Astrocyte of the spinal cord (primary cell): ENCODE measurements around the gene MXRA7.
A peak's percentile ranks its signal among the peaks of the same experiment; 100 is the strongest.
"Not testable (repeated sequence)": the region's sequence is repeated elsewhere in the genome, so short reads cannot be mapped to it uniquely, and the experiment has no call there.

Source experiments
- DNase-seq: peaks from one replicate; pipeline ENCODE4 v3.0.0; 2011; ENCODE audit warnings: low read depth, low spot score
- H3K4me3 ChIP-seq: 2 replicates; pipeline ENCODE4 v1.5.1; 2011; ENCODE audit warnings: low read depth, mild to moderate bottlenecking, low read length, moderate library complexity
- in situ Hi-C: cut with HindIII; loops from 2 replicates; pipeline ENCODE4 v1.10.0; 2017; ENCODE audit warnings: low sequenced_read_pairs
- TF ChIP-seq, protein P1 (sequence below): IDR thresholded peaks from 2 replicates; pipeline ENCODE4 v1.5.1; 2012; ENCODE audit warnings: low read depth, mild to moderate bottlenecking, low read length, inconsistent platforms

Gene MXRA7

GRCh38 chr17:76726231-76726775 lies 15.5 kb upstream of the MXRA7 start, which contains the start of gene JMJD6:
JMJD6 (minus strand) TSS chr17:76726606; CDS start chr17:76726475, 131 bp downstream.
- peak within 1 kb of the TSS; percentile 84 for H3K4me3 ChIP-seq
- in situ Hi-C loops = no loop called here
- DNase-seq = peak; percentile 98
- TF ChIP-seq, protein P1, sequence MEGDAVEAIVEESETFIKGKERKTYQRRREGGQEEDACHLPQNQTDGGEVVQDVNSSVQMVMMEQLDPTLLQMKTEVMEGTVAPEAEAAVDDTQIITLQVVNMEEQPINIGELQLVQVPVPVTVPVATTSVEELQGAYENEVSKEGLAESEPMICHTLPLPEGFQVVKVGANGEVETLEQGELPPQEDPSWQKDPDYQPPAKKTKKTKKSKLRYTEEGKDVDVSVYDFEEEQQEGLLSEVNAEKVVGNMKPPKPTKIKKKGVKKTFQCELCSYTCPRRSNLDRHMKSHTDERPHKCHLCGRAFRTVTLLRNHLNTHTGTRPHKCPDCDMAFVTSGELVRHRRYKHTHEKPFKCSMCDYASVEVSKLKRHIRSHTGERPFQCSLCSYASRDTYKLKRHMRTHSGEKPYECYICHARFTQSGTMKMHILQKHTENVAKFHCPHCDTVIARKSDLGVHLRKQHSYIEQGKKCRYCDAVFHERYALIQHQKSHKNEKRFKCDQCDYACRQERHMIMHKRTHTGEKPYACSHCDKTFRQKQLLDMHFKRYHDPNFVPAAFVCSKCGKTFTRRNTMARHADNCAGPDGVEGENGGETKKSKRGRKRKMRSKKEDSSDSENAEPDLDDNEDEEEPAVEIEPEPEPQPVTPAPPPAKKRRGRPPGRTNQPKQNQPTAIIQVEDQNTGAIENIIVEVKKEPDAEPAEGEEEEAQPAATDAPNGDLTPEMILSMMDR = no peak

DNA sequence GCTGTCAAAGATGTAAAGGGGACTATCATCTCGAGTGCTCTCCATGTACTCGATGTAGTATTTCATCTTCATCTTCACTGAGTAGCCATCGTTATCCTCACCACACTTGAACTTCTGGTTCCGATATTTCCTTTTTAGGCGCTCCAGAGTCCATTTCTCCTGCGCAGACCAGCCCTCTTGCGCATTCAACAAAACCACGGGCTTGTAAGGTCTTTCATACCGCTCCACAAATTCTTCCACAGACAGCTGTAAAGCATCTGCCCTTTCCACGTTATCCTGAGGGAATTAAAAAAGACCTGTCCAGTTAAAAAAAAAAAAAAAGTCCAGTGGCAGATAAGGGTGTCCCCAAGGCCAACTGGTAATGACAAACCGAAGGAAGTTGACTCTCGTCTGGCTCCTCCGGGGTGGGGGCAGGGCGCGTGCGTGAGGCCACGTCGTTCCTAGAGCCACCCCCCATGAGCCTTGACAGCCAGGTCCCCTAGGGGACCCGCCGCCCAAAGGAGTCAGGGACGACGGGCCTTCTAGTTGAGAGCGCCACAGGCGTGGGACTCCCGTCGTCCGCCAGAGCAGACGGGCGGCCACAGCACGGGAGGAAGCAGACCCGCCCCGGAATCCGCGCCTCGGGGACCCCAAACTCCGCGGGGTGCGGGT lies 14.9 kb upstream of the MXRA7 start:
- no peak for DNase-seq
- in situ Hi-C loops = no loop called here

DNA sequence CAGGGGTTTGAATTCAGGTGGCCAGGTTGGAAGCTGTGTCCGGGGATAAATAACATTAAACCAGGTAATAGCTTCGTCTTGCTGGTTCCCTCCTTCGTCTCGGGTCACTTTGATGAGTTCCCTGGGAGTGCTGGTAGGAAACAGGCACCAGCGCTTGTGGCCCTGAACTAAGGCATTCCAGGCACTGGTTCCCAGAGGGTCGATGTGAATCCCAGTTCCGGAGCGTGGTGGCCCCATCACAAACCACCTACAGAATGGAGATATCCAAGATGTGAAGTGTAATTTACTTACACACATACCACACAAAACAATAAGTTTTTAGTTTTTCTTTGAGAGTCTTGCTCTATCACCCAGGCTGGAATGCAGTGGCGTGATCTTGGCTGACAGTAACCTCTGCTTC lies 13.0 kb upstream of the MXRA7 start:
- no peak for DNase-seq
- TF ChIP-seq, protein P1 = no peak
- H3K4me3 ChIP-seq = no peak overlapping the region
- in situ Hi-C loops = no loop called here

More for the DNA sequence above, 14.9 kb upstream of the MXRA7 start:
- TF ChIP-seq, protein P1 = no peak
- H3K4me3 ChIP-seq = peak overlapping the region; percentile 84

DNA sequence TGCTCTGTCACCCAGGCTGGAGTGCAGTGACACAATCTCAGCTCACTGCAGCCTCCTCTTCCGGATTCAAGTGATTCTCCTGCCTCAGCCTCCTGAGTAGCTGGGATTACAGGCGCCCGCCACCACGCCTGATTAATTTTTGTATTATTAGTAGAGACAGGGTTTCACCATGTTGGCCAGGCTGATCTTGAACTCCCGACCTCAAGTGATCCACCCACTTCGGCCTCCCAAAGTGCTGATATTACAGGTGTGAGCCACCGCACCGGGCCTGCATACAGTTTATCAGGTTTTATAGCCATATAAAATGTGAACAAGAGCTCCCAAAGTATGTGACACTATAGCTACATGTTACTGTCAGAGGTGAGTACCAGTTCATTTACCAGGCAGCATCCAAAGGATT lies 12.2 kb upstream of the MXRA7 start:
- DNase-seq, H3K4me3 ChIP-seq, in situ Hi-C loops: not testable (repeated sequence)

DNA sequence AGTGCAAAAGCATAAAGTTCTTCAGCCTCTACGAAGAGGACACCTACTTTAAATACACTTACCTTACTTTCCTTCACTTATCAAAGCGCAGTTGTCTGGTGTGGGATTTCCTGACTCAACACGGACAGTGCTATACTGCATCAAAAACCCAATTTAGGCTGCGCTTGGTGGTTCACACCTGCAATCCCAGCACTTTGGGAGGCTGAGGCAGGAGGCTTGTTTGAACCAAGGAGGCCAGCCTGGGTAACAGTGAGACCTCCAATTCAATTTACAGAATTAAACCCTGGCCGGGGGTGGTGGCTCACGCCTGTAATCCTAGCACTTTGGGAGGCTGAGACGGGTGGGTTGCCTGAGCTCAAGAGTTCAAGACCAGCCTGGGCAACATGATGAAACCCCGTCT lies 11.5 kb upstream of the MXRA7 start:
- in situ Hi-C loops = no loop called here
- TF ChIP-seq, protein P1 = no peak
- DNase-seq = no peak
- no peak overlapping the region for H3K4me3 ChIP-seq

DNA sequence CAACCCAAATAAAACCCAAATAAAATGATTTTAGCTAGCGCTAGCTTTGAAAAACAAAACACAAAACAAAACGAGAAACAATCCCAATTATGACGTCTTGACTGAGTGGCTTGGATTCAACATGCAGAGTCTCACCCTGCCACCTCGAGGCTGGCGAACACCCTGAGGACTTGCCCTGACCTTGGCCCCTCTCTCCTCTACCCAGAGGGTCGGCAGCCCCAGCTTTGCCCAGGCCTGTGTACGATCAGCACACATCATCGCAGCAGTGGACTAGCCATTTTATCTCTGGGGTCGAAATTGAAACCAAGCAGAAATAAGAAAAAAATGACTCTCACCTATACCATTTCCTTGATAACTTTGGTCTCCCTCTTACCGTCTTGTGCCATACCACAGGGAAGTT lies 10.7 kb upstream of the MXRA7 start:
- no peak for DNase-seq
- in situ Hi-C loops = no loop called here
- H3K4me3 ChIP-seq = no peak overlapping the region
- TF ChIP-seq, protein P1 = no peak

GRCh38 chr17:76720941-76721340 lies 10.2 kb upstream of the MXRA7 start:
- in situ Hi-C loops = no loop called here
- DNase-seq = no peak
- H3K4me3 ChIP-seq = no peak overlapping the region
- TF ChIP-seq, protein P1 = no peak
